ENCODE data around the gene SPON1.
"Not testable (repeated sequence)": the region's sequence is repeated elsewhere in the genome, so short reads cannot be mapped to it uniquely, and the experiment has no call there.

DNA sequence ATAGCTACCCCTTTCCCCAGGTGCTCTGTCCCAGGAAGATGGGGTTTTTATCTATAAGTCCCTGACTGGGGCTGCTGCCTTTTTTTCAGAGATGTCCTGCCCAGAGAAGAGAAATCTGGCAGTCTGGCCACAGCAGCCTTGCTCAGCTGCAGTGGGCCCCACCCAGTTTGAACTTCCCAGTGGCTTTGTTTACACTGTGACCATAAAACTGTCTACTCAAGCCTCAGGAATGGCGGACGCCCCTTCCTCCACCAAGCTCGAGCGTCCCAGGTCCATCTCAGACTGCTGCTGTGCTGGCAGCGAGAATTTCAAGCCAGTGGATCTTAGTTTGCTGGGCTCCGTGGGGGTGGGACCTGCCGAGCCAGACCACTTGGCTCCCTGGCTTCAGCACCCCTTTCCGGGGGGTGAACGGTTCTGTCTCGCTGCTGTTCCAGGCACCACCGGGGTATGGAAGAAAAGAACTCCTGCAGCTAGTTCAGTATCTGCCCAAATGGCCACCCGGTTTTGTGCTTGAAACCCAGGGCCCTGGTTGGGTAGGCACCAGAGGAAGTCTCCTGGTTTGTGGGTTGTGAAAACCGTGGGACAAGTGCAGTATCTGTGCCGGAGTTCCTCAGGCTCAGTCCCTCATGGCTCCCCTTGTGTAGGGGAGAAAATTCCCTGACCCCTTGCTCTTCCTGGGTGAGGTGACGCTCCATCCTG lies 29.8 kb downstream of the SPON1 start:
- not testable (repeated sequence) for TF ChIP-seq NANOG (IDR thresholded peaks at IDR 0.05; ENCODE audit: insufficient read depth, low read depth, low read length, poor library complexity, severe bottlenecking); JUND (IDR thresholded peaks at IDR 0.05; ENCODE audit: low read length); RFX5 (IDR thresholded peaks at IDR 0.05; ENCODE audit: borderline replicate concordance, low read depth, low read length)
- TF ChIP-seq, protein P1, sequence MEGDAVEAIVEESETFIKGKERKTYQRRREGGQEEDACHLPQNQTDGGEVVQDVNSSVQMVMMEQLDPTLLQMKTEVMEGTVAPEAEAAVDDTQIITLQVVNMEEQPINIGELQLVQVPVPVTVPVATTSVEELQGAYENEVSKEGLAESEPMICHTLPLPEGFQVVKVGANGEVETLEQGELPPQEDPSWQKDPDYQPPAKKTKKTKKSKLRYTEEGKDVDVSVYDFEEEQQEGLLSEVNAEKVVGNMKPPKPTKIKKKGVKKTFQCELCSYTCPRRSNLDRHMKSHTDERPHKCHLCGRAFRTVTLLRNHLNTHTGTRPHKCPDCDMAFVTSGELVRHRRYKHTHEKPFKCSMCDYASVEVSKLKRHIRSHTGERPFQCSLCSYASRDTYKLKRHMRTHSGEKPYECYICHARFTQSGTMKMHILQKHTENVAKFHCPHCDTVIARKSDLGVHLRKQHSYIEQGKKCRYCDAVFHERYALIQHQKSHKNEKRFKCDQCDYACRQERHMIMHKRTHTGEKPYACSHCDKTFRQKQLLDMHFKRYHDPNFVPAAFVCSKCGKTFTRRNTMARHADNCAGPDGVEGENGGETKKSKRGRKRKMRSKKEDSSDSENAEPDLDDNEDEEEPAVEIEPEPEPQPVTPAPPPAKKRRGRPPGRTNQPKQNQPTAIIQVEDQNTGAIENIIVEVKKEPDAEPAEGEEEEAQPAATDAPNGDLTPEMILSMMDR (IDR thresholded peaks at IDR 0.05; ENCODE audit: control extremely low read depth in 1 of 3, insufficient read depth in 1 of 3, low read depth in 1 of 3, low read length in 3 of 3): not testable (repeated sequence)
- TF ChIP-seq, protein P2, sequence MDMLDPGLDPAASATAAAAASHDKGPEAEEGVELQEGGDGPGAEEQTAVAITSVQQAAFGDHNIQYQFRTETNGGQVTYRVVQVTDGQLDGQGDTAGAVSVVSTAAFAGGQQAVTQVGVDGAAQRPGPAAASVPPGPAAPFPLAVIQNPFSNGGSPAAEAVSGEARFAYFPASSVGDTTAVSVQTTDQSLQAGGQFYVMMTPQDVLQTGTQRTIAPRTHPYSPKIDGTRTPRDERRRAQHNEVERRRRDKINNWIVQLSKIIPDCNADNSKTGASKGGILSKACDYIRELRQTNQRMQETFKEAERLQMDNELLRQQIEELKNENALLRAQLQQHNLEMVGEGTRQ (IDR thresholded peaks at IDR 0.05; ENCODE audit: low read length): not testable (repeated sequence)
